Naive thymus-derived CD8-positive, alpha-beta T cell (primary cell): ENCODE measurements around the gene TSHZ2. TPM values are rescaled to one million over a fixed set of nuclear protein-coding genes. Genes with fewer than 3 reads are reported as not detected.
"Not testable (repeated sequence)": the region's sequence is repeated elsewhere in the genome, so short reads cannot be mapped to it uniquely, and the experiment has no call there.

Experiments
- ATAC-seq, 2 donors: fragments of 150-1000 bp; cut with Tn5 transposase in 1 of 2; sonication (Bioruptor Pico), chemical (Tn5 transposase) in 1 of 2; 1 replicate in 1 of 2; 2 replicates in 1 of 2; pipeline ENCODE4 v1.10.0; 2021; ENCODE audit warnings: mild to moderate bottlenecking in 2 of 2, moderate library complexity in 2 of 2
- POLR2A ChIA-PET: fragments of 350-600 bp; sonication (Branson Sonifier 250); formaldehyde crosslinking; loops from one replicate; lab custom pipeline; 2021; ENCODE audit warnings: antibody characterized with exemption; lab: Charles Lee
- DNase-seq, 10 donors: peaks; one replicate each; pipeline versions ENCODE4 v3.0.0 to v3.0.0-alpha.2; 2020 to 2022
- H3K27ac Mint-ChIP-seq, 10 donors: one replicate each; pipeline ENCODE4 v1.8.0; 2020 to 2022; ENCODE audit warnings: mild to moderate bottlenecking in 10 of 10, mixed read lengths in 10 of 10, moderate library complexity in 4 of 10, inconsistent platforms in 1 of 10
- H3K27me3 Mint-ChIP-seq, 5 donors: one replicate each; pipeline ENCODE4 v1.8.0; 2021 to 2022; ENCODE audit warnings: mixed read lengths in 5 of 5
- H3K36me3 Mint-ChIP-seq, 3 donors: one replicate each; pipeline ENCODE4 v1.8.0; 2020 to 2022; ENCODE audit warnings: mixed read lengths in 3 of 3, mild to moderate bottlenecking in 2 of 3, inconsistent platforms in 1 of 3
- H3K4me1 Mint-ChIP-seq, 4 donors: one replicate each; pipeline ENCODE4 v1.8.0; 2021 to 2022; ENCODE audit warnings: mixed read lengths in 4 of 4
- H3K4me3 Mint-ChIP-seq, 10 donors: one replicate each; pipeline ENCODE4 v1.8.0; 2020 to 2022; ENCODE audit warnings: mild to moderate bottlenecking in 10 of 10, mixed read lengths in 10 of 10, moderate library complexity in 6 of 10, inconsistent platforms in 1 of 10
- H3K9me3 Mint-ChIP-seq, 9 donors: one replicate each; pipeline ENCODE4 v1.8.0; 2020 to 2022; ENCODE audit warnings: mixed read lengths in 9 of 9, mild to moderate bottlenecking in 3 of 9, inconsistent platforms in 1 of 9, moderate library complexity in 1 of 9
- polyA plus RNA-seq, 3 donors: library from polyadenylated mRNA; unstranded; fragments of 300-500 nt; fragmentation: Illumina TruSeq; gene quantifications; one replicate each; pipeline ENCODE4 v1.2.3, GENCODE V29; 2021
- total RNA-seq, 8 experiments: library from RNA in 2 of 8; stranded (reverse) in 2 of 8; gene quantifications; one replicate each; pipeline ENCODE4 v1.2.3 and lab custom pipeline; 2021 to 2026

Gene TSHZ2
- total and polyA plus RNA-seq, 5 experiments from 2014 or later, result 0.42 to 10.0 (median 5.1) TPM; not detected in 1

DNA sequence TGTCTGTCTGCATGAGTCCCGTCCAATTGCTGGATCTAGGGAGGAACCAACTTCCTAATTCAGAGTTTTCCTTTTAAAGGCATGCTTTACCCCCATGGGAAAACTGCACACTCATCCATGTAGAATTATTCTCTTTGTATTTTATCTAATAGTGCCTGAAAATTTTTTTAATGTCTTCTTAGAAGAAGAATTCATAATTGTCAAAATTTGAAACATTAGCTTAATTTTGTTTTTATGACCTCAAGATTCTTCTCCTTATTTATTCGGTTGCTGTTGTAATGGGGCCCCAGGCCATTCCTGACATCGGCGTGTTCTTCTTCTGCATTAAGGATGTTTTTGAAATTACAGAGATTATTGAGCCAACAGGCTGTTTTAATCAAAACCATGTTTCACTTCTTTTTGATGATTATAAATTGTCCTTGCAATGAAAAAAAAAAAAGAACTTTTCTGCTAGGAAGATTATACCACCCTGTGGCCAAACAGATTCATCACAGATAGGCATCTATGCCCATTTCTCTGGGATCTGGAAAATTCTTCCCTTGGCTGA lies 521.2 kb downstream of the TSHZ2 start:
- Mint-ChIP-seq H3K4me3 (no peak overlapping the region), H3K27me3 (peaks cover 3 to 30% (median 19%) of the 10 kb centered on the region in 5 donors), H3K4me1 (peaks cover 0 to 2% (median 0%) of the 10 kb centered on the region in 4 donors), H3K27ac (no peak overlapping the region), H3K36me3 (peaks cover 0 to 15% (median 4%) of the 10 kb centered on the region in 3 donors), H3K9me3 (peaks cover 0 to 10% (median 0%) of the 10 kb centered on the region in 9 donors)
- no peak for ATAC-seq
- no peak for DNase-seq
- POLR2A ChIA-PET, result interaction anchor here (0.7 kb wide), 1 partner anchor 248 kb away, joined by 4 read pairs; no protein-coding TSS in a partner anchor

- H3K4me1 Mint-ChIP-seq, result peaks cover 0 to 2% (median 0%) of the 10 kb centered on the region in 4 donors
- POLR2A ChIA-PET, result no interaction called here
- no peak overlapping the region for H3K4me3 Mint-ChIP-seq
- H3K9me3 Mint-ChIP-seq, result peaks cover 0 to 10% (median 0%) of the 10 kb centered on the region in 9 donors
- no peak for ATAC-seq
- H3K27ac Mint-ChIP-seq, result no peak overlapping the region
- no peak for DNase-seq
- H3K27me3 Mint-ChIP-seq, result peaks cover 5 to 32% (median 19%) of the 10 kb centered on the region in 5 donors
- H3K36me3 Mint-ChIP-seq, result peaks cover 0 to 15% (median 4%) of the 10 kb centered on the region in 3 donors
Measured at GRCh38 chr20:53494753-53495152, 522.6 kb downstream of the TSHZ2 start.

DNA sequence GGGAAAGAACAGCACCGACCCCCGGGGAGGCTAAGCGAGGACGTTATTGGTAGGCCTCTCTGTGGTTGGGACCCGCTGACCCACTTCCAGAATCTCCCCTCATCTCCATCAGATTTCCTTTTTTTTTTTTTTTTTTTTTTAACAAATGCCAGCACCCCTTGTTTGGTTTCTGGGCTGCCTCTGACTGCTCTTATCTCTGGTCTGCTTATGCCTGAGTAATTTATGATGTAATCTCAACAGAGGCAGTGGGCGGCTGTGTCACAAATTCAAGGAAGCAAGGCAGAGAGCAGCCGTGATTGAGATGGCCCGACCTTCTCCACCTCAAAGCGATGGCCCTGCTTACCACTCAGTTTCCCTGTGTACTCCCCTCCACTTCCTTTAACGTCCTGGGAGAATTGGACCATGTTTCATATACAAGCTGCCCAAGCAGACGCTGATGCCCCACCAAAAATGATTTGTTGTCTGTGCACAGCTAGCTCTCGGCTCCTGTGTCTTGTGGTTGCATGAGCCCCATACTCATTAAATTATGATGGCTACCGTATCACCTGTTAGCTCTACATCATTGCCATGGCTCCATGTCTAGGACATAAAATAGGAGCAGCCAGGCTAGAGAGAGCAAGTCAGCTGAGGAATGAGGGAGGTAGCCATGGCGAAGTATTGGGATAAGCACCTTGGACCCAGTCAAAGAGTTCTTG lies 523.4 kb downstream of the TSHZ2 start:
- POLR2A ChIA-PET, result no interaction called here
- Mint-ChIP-seq H3K4me3 (no peak overlapping the region), H3K27me3 (peaks cover 5 to 32% (median 19%) of the 10 kb centered on the region in 5 donors), H3K9me3 (peaks cover 0 to 10% (median 0%) of the 10 kb centered on the region in 9 donors), H3K4me1 (peaks cover 0 to 2% (median 0%) of the 10 kb centered on the region in 4 donors), H3K27ac (peak overlapping the region in 1 of 10 donors; percentile 83), H3K36me3 (peaks cover 0 to 15% (median 4%) of the 10 kb centered on the region in 3 donors)
- no peak for DNase-seq
- ATAC-seq, result no peak

- H3K27ac Mint-ChIP-seq, result no peak overlapping the region
- ATAC-seq (no peak), DNase-seq (no peak)
- no peak overlapping the region for H3K4me3 Mint-ChIP-seq
- peaks cover 0 to 10% (median 0%) of the 10 kb centered on the region in 9 donors for H3K9me3 Mint-ChIP-seq
- peaks cover 0 to 15% (median 4%) of the 10 kb centered on the region in 3 donors for H3K36me3 Mint-ChIP-seq
- peaks cover 0 to 2% (median 0%) of the 10 kb centered on the region in 4 donors for H3K4me1 Mint-ChIP-seq
- POLR2A ChIA-PET, result no interaction called here
- H3K27me3 Mint-ChIP-seq, result peaks cover 5 to 32% (median 19%) of the 10 kb centered on the region in 5 donors
Measured at GRCh38 chr20:53497246-53497645, 525.1 kb downstream of the TSHZ2 start.

DNA sequence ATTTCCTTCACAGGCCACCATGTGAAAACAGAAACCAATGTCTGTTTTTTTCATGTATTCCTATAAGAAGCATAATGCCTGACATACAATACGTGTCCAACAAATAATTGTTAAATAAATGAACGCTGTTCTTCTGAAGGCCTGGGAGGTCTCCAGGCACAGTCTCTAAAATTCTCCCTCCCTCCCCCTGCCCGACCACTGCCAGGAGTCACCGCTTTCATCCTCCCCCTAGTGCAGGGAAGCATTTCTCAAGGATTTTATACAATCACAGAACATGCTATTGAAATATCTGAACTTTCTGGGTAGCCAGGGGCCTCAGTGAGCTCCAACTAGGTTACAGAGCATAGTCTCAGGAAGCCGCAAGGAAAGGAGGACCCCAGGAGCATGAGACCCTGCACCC lies 526.2 kb downstream of the TSHZ2 start:
- ATAC-seq, result no peak
- H3K4me1 Mint-ChIP-seq, result peaks cover 0 to 2% (median 0%) of the 10 kb centered on the region in 4 donors

DNA sequence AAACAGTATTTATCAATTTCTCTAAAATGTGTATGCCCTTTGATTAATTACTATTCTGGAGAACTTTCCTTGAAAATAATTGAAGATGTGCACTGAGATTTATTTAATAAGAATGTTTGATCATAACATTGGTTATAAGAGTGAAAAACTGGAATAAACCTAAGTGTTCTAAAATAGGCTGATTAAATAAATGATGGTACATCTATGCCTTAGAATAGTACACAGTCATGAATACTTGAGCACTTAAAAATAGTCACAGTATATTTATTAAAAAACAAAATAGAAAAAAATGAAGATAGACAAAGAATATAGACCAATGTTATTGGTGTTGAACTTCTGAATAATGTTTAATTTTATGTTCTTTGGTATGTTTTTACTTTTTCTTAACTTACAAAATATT lies 528.5 kb downstream of the TSHZ2 start:
- Mint-ChIP-seq H3K4me3 (no peak overlapping the region), H3K4me1 (peaks cover 0 to 2% (median 0%) of the 10 kb centered on the region in 4 donors), H3K36me3 (peaks cover 0 to 19% (median 4%) of the 10 kb centered on the region in 3 donors), H3K27ac (no peak overlapping the region), H3K9me3 (peaks cover 0 to 10% (median 0%) of the 10 kb centered on the region in 9 donors), H3K27me3 (peaks cover 5 to 40% (median 21%) of the 10 kb centered on the region in 5 donors)
- no peak for ATAC-seq
- POLR2A ChIA-PET, result no interaction called here
- no peak for DNase-seq

More for the DNA sequence above, 526.2 kb downstream of the TSHZ2 start:
- peaks cover 0 to 10% (median 0%) of the 10 kb centered on the region in 9 donors for H3K9me3 Mint-ChIP-seq
- peaks cover 5 to 42% (median 25%) of the 10 kb centered on the region in 5 donors for H3K27me3 Mint-ChIP-seq
- no peak overlapping the region for H3K4me3 Mint-ChIP-seq
- DNase-seq, result no peak
- no peak overlapping the region for H3K27ac Mint-ChIP-seq
- H3K36me3 Mint-ChIP-seq, result peaks cover 0 to 19% (median 4%) of the 10 kb centered on the region in 3 donors
- POLR2A ChIA-PET, result no interaction called here

DNA sequence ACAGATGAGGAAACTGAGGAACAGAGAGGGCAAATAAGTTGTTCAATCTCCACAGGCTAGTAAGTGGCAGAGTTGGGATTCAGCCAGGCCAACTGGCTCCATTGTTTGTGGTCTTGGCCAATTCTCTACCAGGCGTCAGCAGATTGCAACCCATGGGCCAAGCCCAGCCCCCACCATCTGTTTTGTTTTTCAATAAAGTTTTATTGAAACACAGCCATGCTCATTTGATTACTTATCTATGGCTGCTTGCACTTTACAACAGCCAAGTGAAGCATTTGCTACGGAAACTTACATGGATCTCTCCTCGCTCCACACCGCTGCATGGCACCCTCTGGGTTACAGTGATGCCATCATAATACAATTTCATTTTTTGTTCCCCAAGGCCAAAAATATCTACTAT lies 530.7 kb downstream of the TSHZ2 start:
- ATAC-seq, result no peak
- Mint-ChIP-seq H3K27me3 (peaks cover 5 to 18% (median 9%) of the 10 kb centered on the region in 5 donors), H3K9me3 (no peaks in the 10 kb centered on the region), H3K36me3 (peaks cover 0 to 9% (median 0%) of the 10 kb centered on the region in 3 donors), H3K4me1 (no peaks in the 10 kb centered on the region), H3K4me3 (no peak overlapping the region), H3K27ac (no peak overlapping the region)
- POLR2A ChIA-PET, result no interaction called here
- DNase-seq, result no peak

DNA sequence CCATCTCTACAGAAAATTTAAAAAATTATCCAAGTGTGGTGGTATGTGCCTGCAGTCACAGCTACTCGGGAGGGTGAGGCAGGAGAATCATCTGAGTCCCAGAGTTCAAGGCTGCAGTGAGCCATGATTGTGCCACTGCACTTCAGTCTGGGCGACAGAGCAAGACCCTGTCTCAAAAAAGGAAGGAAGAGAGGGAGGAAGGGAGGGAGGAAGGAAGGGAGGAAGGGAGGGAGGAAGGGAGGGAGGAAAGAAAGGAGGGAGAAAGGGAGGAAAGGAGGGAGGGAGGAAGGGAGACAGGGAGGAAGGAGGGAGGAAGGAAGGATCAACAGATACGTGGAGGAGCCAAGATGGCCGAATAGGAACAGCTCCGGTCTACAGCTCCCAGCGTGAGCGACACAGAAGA lies 531.4 kb downstream of the TSHZ2 start:
- DNase-seq, result no peak
- peaks cover under 1 to 11% (median 5%) of the 10 kb centered on the region in 5 donors for H3K27me3 Mint-ChIP-seq
- POLR2A ChIA-PET, result no interaction called here
- H3K27ac Mint-ChIP-seq, result no peak overlapping the region
- H3K4me3 Mint-ChIP-seq, result no peak overlapping the region
- no peaks in the 10 kb centered on the region for H3K9me3 Mint-ChIP-seq
- no peaks in the 10 kb centered on the region for H3K4me1 Mint-ChIP-seq
- H3K36me3 Mint-ChIP-seq, result peaks cover 0 to 4% (median 0%) of the 10 kb centered on the region in 3 donors
- ATAC-seq, result no peak

DNA sequence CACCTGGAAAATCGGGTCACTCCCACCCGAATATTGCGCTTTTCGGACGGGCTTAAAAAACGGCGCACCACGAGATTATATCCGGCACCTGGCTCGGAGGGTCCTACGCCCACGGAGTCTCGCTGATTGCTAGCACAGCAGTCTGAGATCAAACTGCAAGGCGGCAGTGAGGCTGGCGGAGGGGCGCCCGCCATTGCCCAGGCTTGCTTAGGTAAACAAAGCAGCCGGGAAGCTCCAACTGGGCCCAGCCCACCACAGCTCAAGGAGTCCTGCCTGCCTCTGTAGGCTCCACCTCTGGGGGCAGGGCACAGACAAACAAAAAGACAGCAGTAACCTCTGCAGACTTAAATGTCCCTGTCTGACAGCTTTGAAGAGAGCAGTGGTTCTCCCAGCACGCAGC lies 531.9 kb downstream of the TSHZ2 start:
- H3K4me3 Mint-ChIP-seq, H3K4me1 Mint-ChIP-seq, H3K27ac Mint-ChIP-seq, H3K9me3 Mint-ChIP-seq, POLR2A ChIA-PET, ATAC-seq, DNase-seq, H3K36me3 Mint-ChIP-seq: not testable (repeated sequence)
- peaks cover 0 to 11% (median 5%) of the 10 kb centered on the region in 5 donors for H3K27me3 Mint-ChIP-seq

GRCh38 chr20:53510262-53510661 lies 538.1 kb downstream of the TSHZ2 start:
- H3K4me1 Mint-ChIP-seq, result no peaks in the 10 kb centered on the region
- H3K4me3 Mint-ChIP-seq, result no peak overlapping the region
- H3K27ac Mint-ChIP-seq, result peak overlapping the region in 1 of 10 donors; percentile 53
- no peaks in the 10 kb centered on the region for H3K36me3 Mint-ChIP-seq
- peaks cover 0 to 2% (median 0%) of the 10 kb centered on the region in 9 donors for H3K9me3 Mint-ChIP-seq
- DNase-seq, result no peak
- POLR2A ChIA-PET, result no interaction called here
- no peaks in the 10 kb centered on the region for H3K27me3 Mint-ChIP-seq
- no peak for ATAC-seq

DNA sequence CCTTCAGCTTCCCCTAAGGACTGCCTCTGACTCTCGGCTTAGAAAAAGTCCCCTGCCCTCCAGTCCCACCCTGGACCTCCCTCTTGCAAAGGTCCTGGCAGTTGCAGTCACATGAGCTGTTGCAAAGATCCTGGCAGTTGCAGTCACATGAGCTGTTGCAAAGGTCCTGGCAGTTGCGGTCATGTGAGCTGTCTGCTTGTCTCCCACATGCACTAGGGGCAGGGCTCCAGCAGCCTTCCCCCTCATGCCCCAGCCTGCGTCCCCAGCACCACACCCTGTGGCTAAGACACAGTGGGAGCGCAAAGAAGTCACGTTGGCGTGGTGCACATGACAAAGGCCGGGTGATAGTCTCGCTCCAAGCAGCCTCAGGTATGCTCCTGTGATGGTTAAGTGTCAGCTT lies 538.5 kb downstream of the TSHZ2 start:
- POLR2A ChIA-PET, result no interaction called here
- H3K9me3 Mint-ChIP-seq, result peaks cover 0 to 2% (median 0%) of the 10 kb centered on the region in 9 donors
- peak overlapping the region in 1 of 10 donors; percentile 53 for H3K27ac Mint-ChIP-seq
- H3K27me3 Mint-ChIP-seq, result no peaks in the 10 kb centered on the region
- H3K4me1 Mint-ChIP-seq, result no peaks in the 10 kb centered on the region
- DNase-seq (no peak), ATAC-seq (no peak)
- H3K4me3 Mint-ChIP-seq, result no peak overlapping the region
- H3K36me3 Mint-ChIP-seq, result no peaks in the 10 kb centered on the region

GRCh38 chr20:53512076-53512475 lies 539.9 kb downstream of the TSHZ2 start:
- peaks cover 0 to 2% (median 0%) of the 10 kb centered on the region in 9 donors for H3K9me3 Mint-ChIP-seq
- POLR2A ChIA-PET, result no interaction called here
- H3K27ac Mint-ChIP-seq, result no peak overlapping the region
- ATAC-seq (no peak), DNase-seq (no peak)
- H3K4me3 Mint-ChIP-seq, result no peak overlapping the region
- H3K36me3 Mint-ChIP-seq, result no peaks in the 10 kb centered on the region
- peaks cover 0 to 1% (median 0%) of the 10 kb centered on the region in 5 donors for H3K27me3 Mint-ChIP-seq
- no peaks in the 10 kb centered on the region for H3K4me1 Mint-ChIP-seq

GRCh38 chr20:53513168-53513488 lies 541.0 kb downstream of the TSHZ2 start:
- ATAC-seq, result no peak
- Mint-ChIP-seq H3K27ac (no peak overlapping the region), H3K9me3 (peaks cover 0 to 2% (median 0%) of the 10 kb centered on the region in 9 donors), H3K4me3 (no peak overlapping the region), H3K36me3 (no peaks in the 10 kb centered on the region), H3K4me1 (no peaks in the 10 kb centered on the region), H3K27me3 (peaks cover 0 to 1% (median 0%) of the 10 kb centered on the region in 5 donors)
- POLR2A ChIA-PET, result no interaction called here
- no peak for DNase-seq
